Measurements from ENCODE around the gene C1QTNF9B.

- no peak for TF ChIP-seq CTCF (conservative IDR thresholded peaks at IDR 0.05)
- TF ChIP-seq EZH2 (IDR thresholded peaks at IDR 0.05; ENCODE audit: low read depth) = no peak
Observed at GRCh38 chr13:23867027-23867491, 30.2 kb downstream of the C1QTNF9B start.

Data from PC-9 (cell line).